NCI-H2107 treated with DMSO at 0.1 percent for 48 hours (cell line): ENCODE measurements around the gene CD302.
"Not testable (repeated sequence)": the region's sequence is repeated elsewhere in the genome, so short reads cannot be mapped to it uniquely, and the experiment has no call there.

Source experiments
- DNase-seq: peaks from one replicate; lab custom pipeline; 2025; ENCODE audit not compliant: unreplicated experiment; lab: John Stamatoyannopoulos, UW

CD302 gene

DNA sequence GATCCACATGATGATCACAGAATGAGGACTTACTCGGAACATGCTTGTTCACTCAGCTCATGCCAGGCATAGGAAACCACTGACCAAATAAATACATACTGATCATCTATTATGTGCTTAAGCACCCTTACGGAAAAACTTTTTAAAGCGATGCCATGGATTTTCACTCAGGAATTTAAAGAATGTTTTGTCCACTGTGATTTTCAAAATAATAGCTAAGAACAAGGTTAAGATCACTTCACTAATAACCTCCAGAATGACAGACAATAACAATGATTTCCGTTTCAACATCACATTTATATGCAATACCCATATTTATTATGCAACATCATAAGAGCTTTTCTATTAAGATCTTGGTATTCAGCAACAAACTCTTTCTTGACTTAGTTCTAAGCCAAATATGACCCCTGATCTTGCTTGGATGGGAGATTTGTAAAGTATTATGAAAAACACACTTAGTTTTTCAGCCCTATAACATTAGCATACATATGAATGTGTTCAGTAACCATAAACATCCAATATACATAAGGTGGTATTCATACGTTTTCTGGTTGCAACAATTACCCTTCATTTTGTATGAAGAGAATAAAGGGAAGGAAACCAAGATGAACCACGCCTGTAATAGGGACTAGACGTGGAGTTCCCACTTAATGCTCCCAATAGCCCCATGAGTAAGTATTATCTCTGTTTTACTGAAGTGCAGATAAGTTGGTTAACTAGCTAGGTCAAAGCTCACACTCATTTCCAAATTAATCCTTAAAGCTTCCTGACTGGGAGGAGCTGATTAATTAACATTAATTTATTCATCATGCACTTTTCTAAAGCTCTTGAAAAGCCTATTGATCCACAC, 1.9 kb downstream of the CD302 start:
- no peak for DNase-seq

- no peak for DNase-seq
Observed at GRCh38 chr2:159793326-159793725, 4.7 kb downstream of the CD302 start.

- DNase-seq: no peak
Observed at GRCh38 chr2:159792599-159792998, 5.4 kb downstream of the CD302 start.

DNA sequence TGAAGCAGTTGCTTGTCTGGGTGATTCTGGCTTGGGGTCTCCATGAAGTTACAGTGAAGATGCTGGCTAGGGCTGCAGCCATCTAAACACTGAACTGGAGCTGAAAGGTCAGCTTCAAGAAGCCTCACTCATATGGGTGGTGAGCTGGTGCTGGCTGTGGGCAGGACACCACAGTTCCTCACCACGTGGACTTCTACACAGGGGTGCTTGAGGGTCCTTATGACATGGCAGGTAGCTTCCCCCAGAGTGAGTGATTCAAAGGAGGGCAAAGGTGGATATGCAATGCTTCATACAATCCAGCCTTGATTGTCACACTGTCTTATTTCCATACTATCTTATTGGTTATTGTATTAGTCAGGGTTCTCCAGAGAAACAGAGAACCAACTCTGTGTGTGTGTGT, 6.0 kb downstream of the CD302 start:
- no peak for DNase-seq

DNA sequence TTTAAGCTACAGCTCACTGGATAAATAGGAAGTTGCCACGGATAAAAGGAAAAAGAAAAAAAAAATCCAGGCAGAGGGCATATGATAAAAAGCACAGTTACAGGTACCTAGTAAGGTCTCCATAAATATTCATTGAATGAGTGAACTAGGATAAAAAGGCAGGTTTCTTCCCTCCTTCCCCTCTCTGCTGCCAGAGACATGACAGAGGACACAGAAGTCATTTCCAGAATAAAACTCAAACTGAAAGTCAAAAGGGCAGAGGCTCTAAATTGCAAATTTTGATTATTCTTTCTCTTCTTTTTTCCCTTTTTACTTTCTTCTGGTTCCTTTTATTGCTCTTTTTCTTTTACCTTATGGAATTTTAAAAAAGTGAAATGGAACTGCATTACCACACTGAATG, 7.7 kb downstream of the CD302 start:
- DNase-seq: no peak

- DNase-seq: no peak
Observed at GRCh38 chr2:159788253-159788652, 9.8 kb downstream of the CD302 start.

- not testable (repeated sequence) for DNase-seq
Observed at GRCh38 chr2:159787647-159788046, 10.4 kb downstream of the CD302 start.

DNA sequence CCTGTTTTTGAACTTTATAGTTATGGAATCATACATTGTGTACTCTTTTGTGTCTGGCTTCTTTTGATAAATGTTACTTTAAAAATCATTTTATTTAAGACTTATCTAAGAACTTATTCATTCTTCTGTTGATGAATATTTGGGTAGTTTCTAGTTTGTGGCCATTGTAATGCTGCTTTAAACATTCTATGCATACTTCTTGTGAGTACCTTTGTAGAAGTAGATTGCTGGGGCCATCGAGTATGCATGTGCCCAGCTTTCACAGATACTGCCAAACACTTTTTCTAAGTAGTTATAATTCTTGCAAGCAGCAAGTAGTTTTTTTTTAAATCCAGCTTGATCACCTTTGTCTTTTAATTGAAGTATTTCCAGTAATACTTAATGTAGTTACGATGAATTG, 11.1 kb downstream of the CD302 start:
- DNase-seq: no peak

DNA sequence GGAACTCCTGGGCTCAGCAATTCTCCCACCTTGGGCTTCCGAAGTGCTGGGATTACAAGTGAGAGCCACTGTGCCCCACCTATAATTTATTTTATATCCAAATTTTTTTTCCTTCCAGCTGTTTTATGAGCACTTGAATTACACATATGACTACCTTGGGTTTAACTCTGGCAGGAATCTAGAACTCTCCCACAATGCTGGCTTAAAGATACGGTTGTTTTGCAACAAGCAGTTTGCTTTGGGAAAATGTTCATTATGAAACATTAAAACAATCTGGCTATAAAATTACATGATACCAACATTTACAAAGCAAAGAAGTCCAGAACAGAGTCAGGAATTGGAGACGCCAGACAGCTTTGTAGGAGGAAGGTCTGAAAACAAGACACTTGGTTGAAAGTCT, 12.8 kb downstream of the CD302 start:
- no peak for DNase-seq

- not testable (repeated sequence) for DNase-seq
Observed at GRCh38 chr2:159784744-159785143, 13.3 kb downstream of the CD302 start.

- no peak for DNase-seq
Observed at GRCh38 chr2:159783556-159783955, 14.5 kb downstream of the CD302 start.

DNA sequence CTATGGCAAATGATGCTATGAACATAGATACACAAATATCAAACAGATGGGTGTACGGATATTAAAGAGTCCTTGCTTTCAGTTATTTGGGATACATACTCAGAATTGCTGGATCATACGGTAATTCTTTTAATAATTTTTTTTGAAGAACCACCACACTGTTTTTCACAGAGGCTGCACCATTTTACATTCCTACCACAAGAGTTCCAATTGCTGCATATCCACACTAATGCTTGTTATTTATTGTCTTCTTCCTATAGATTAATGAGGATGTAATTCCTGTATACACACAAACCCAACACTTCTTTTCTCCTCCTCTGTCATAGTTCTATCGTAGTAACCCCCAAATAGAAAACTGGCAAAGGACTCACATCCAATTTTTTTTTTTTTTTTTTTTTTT, 21.7 kb downstream of the CD302 start:
- no peak for DNase-seq

DNA sequence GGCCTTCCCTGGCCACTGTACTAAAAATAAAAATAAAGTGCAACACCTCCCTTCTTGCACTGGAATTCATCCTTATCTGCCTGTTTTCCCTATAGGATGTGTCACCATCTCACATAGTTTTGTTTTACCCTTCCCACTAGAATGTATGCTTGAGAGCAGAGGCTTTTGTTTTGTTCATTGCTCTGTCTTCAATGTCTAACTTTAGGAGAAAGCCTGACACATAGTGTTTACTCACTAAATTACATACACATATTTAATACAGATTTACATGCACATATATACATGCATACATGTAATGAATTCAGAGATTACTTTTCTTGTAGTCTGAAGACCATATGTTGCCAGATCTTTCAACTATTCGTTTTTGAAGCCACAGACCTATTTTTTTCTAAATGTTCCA, 23.0 kb downstream of the CD302 start:
- DNase-seq: no peak

- no peak for DNase-seq
Observed at GRCh38 chr2:159774370-159774990, 23.5 kb downstream of the CD302 start.

DNA sequence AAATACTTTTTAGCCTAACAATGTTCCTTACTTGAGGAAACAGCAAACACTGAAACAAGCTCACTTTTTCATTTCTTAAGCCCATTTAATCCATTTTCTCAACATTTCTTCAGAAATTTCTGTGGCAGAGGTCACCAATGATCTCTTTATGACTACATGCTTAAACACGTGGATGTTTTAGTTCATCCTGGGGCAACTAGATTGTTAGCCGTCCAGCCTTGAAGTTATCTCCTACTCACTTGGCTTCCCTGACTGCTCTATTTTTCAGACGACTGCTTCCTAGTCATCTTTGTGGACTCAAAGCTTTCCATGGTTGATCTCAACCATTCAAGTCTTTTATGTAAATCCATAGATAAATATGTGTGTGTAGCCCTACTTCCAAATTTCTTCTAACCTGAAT, 24.1 kb downstream of the CD302 start:
- no peak for DNase-seq

DNA sequence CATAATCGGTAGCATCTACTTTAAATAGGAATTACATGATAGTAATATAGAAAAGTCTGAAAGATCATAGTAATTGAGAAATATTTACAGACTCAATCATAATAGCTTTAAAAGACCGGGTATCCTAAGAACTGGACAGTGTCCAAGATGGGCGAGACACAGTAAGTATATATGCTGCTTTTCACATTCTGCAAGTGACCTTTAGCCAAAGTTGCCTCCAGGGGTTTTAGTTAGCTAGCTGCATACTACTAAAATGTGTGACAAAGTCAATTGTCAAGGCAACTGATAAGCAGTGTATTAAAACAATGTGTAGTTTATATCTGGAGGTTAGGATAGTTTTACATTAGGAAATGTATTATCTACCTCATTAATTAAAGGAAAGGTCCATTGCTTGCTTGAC, 24.6 kb downstream of the CD302 start:
- DNase-seq: no peak

- no peak for DNase-seq
Observed at GRCh38 chr2:159769147-159769546, 28.9 kb downstream of the CD302 start.

- DNase-seq: no peak
Observed at GRCh38 chr2:159762075-159762474, 35.9 kb downstream of the CD302 start.

DNA sequence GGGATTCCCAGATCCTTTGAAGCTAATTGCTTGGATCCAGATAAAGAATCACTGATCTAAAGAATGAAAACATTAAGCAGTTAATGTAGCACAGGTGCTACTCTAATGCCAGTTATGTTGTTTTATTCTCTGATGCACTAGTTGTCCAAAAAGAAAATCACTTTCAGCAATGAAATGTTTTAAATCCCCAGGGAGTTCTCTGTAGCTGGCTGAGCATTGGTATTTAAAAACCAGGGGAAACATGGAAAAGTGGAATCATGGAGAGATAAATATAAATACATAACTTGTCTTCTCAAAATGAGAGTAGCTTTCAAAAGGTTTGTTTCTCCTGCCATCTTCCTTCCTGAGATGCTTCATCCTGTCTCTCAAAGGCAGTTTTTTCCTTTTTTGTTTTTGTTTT, 37.7 kb downstream of the CD302 start:
- DNase-seq: no peak

DNA sequence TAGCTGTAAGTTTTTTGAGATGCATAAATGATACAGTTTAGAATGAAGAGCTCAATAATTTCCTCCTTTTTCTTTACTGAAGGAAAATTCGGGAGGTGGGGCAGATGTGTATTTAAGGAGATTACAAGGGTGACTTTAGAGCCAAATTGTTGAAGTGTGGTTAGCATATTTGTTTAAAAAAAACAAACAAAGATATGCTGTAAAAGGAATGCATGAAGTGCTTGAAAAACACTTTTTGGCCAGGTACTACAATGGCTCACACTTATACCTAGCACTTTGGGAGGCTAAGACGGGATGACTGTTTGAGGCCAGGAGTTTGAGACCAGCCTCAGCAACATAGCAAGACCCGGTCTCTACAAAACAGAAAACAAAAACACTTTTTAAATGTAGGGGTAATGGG, 38.4 kb downstream of the CD302 start:
- no peak for DNase-seq

GRCh38 chr2:159758686-159759085, 39.3 kb downstream of the CD302 start:
- no peak for DNase-seq

DNA sequence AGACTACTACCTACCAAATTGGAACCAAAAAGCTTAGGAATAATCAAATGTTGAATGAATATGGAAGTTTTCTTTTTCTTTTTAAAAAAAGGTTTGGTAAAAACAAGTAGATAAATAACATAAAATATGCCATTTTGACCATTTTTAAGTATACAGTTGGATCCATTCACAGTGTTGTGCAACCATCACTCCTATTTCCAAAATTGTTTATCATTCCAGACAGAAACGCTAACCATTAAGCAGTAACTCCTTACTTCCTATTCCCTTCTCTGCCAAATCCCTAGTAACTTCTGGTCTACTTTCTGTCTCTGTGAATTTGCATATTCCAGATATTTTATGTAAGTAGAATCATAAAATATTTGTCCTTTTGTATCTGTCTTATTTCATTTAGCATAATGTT, 39.8 kb downstream of the CD302 start:
- DNase-seq: no peak

GRCh38 chr2:159755788-159756187, 42.2 kb downstream of the CD302 start:
- DNase-seq: no peak
